GM23338 (cell line): Measurements from ENCODE around the gene RAD51C. TPM values are rescaled to one million over a fixed set of nuclear protein-coding genes. Genes with fewer than 3 reads are reported as not detected.

ENCODE experiments used
- ATAC-seq: fragments of 200-7000 bp; cut with Tn5 transposase; 3 replicates; pipeline ENCODE4 v1.9.1; 2020
- DNase-seq: peaks from one replicate; pipeline ENCODE4 v3.0.0-alpha.2; 2015; ENCODE audit warnings: low spot score
- H2AFZ ChIP-seq: fragments of 200-600 bp; sonication (generic); 2 replicates; pipeline ENCODE4 v1.8.0; 2016; ENCODE audit warnings: antibody characterized with exemption, mild to moderate bottlenecking, moderate library complexity
- H3F3A ChIP-seq: fragments of 200-600 bp; sonication (generic); replicated peaks from 2 replicates; pipeline ENCODE4 v1.8.0; 2017; ENCODE audit warnings: antibody characterized with exemption, mixed run types, low read depth
- H3K27ac ChIP-seq: fragments of 200-600 bp; sonication (generic); 2 replicates; pipeline ENCODE4 v1.6.1; 2016; ENCODE audit warnings: low read depth
- H3K27me3 ChIP-seq: fragments of 200-600 bp; sonication (generic); 2 replicates; pipeline ENCODE4 v1.8.0; 2016; ENCODE audit warnings: mild to moderate bottlenecking, mixed run types, moderate library complexity; ENCODE audit not compliant: insufficient read depth
- H3K36me3 ChIP-seq: fragments of 200-600 bp; sonication (generic); 2 replicates; pipeline ENCODE4 v1.8.0; 2016; ENCODE audit warnings: mild to moderate bottlenecking; ENCODE audit not compliant: insufficient read depth
- H3K4me1 ChIP-seq: fragments of 200-600 bp; sonication (generic); 2 replicates; pipeline ENCODE4 v1.8.0; 2016; ENCODE audit warnings: mild to moderate bottlenecking, moderate library complexity; ENCODE audit not compliant: insufficient read depth
- H3K4me2 ChIP-seq: fragments of 200-600 bp; sonication (generic); 2 replicates; pipeline ENCODE4 v1.7.1; 2017; ENCODE audit warnings: mixed run types
- H3K4me3 ChIP-seq: fragments of 200-600 bp; sonication (generic); 2 replicates; pipeline ENCODE4 v1.6.1; 2016; ENCODE audit warnings: mixed run types
- H3K79me2 ChIP-seq: fragments of 200-600 bp; sonication (generic); replicated peaks from 2 replicates; pipeline ENCODE4 v1.8.0; 2017; ENCODE audit warnings: mild to moderate bottlenecking; ENCODE audit not compliant: insufficient read depth
- H3K9me2 ChIP-seq: fragments of 200-600 bp; sonication (generic); 2 replicates; pipeline ENCODE4 v1.8.0; 2017; ENCODE audit not compliant: insufficient read depth
- H4K20me1 ChIP-seq: fragments of 200-600 bp; sonication (generic); replicated peaks from 2 replicates; pipeline ENCODE4 v1.8.0; 2017; ENCODE audit warnings: mild to moderate bottlenecking; ENCODE audit not compliant: insufficient read depth
- H3K27ac Mint-ChIP-seq: 2 replicates; pipeline ENCODE4 v1.8.0; 2020; ENCODE audit warnings: inconsistent platforms, mild to moderate bottlenecking, moderate library complexity, mixed read lengths
- H3K27me3 Mint-ChIP-seq: 3 replicates; pipeline ENCODE4 v1.8.0; 2022; ENCODE audit warnings: low read depth, mild to moderate bottlenecking, moderate library complexity, mixed read lengths, inconsistent platforms; ENCODE audit not compliant: insufficient read depth, poor library complexity
- H3K36me3 Mint-ChIP-seq: 3 replicates; pipeline ENCODE4 v1.8.0; 2021; ENCODE audit warnings: low read depth, mild to moderate bottlenecking, inconsistent platforms, moderate library complexity, mixed read lengths
- H3K4me1 Mint-ChIP-seq: 3 replicates; pipeline ENCODE4 v1.8.0; 2020; ENCODE audit warnings: mild to moderate bottlenecking, inconsistent platforms, mixed read lengths
- H3K4me3 Mint-ChIP-seq: 3 replicates; pipeline ENCODE4 v1.8.0; 2021; ENCODE audit warnings: moderate library complexity, mild to moderate bottlenecking, inconsistent platforms, mixed read lengths
- H3K9me3 Mint-ChIP-seq: 3 replicates; pipeline ENCODE4 v1.8.0; 2020; ENCODE audit warnings: moderate library complexity, mild to moderate bottlenecking, inconsistent platforms, mixed read lengths
- CREB1 ChIP-seq: fragments of 250-450 bp; sonication (Bioruptor Pico); IDR thresholded peaks from 2 replicates; pipeline ENCODE4 v1.5.0; 2020; ENCODE audit warnings: low read depth, mild to moderate bottlenecking, moderate library complexity
- ETS1 ChIP-seq: IDR thresholded peaks from 2 replicates; pipeline ENCODE4 v1.6.1; 2016; ENCODE audit warnings: antibody characterized with exemption
- EZH2 ChIP-seq: fragments of 200-600 bp; sonication (generic); IDR thresholded peaks from one replicate; pipeline ENCODE4 v1.8.0; 2017; ENCODE audit warnings: antibody characterized with exemption, mild to moderate bottlenecking, low read depth; ENCODE audit not compliant: unreplicated experiment
- EZH2phosphoT487 ChIP-seq: fragments of 200-600 bp; sonication (generic); IDR thresholded peaks from one replicate; pipeline ENCODE4 v1.8.1; 2018; ENCODE audit warnings: antibody characterized with exemption; ENCODE audit not compliant: unreplicated experiment
- JUNB ChIP-seq: IDR thresholded peaks from one replicate; pipeline ENCODE4 v1.6.1; 2016; ENCODE audit warnings: antibody characterized with exemption; ENCODE audit not compliant: unreplicated experiment
- NANOG ChIP-seq: IDR thresholded peaks from 2 replicates; pipeline ENCODE4 v1.6.1; 2016; ENCODE audit warnings: antibody characterized with exemption, borderline replicate concordance
- POLR2AphosphoS5 ChIP-seq: IDR thresholded peaks from 2 replicates; pipeline ENCODE4 v1.6.1; 2016; ENCODE audit warnings: antibody characterized with exemption, low read depth
- STAT1 ChIP-seq: IDR thresholded peaks from one replicate; pipeline ENCODE4 v1.6.1; 2016; ENCODE audit warnings: antibody characterized with exemption; ENCODE audit not compliant: unreplicated experiment
- ZNF114 ChIP-seq: fragments of 250-450 bp; sonication (Bioruptor Pico); IDR thresholded peaks from 2 replicates; pipeline ENCODE4 v1.5.0; 2020; ENCODE audit warnings: mild to moderate bottlenecking, moderate library complexity
- ZNF331 ChIP-seq: fragments of 250-450 bp; sonication (Bioruptor Pico); IDR thresholded peaks from 2 replicates; pipeline ENCODE4 v1.5.0; 2020; ENCODE audit warnings: low read depth, mild to moderate bottlenecking, moderate library complexity
- ZNF462 ChIP-seq: fragments of 250-450 bp; sonication (Bioruptor Pico); IDR thresholded peaks from 2 replicates; pipeline ENCODE4 v1.5.0; 2020; ENCODE audit warnings: mild to moderate bottlenecking, moderate library complexity
- polyA plus RNA-seq: library from polyadenylated mRNA; unstranded; fragments of >200 nt; fragmentation: Nextera tagmentation; extraction: Ambion mirVana; gene quantifications from 2 replicates; pipeline ENCODE4 v1.2.1, GENCODE V29; 2016
- total RNA-seq: library from RNA; depleted of rRNA; stranded (reverse); fragments of >200 nt; shearing (Covaris generic); gene quantifications from 2 replicates; pipeline ENCODE4 v1.2.3, GENCODE V29; 2014
- TF ChIP-seq, protein P1 (sequence below): IDR thresholded peaks from one replicate; pipeline ENCODE4 v1.6.1; 2018; ENCODE audit warnings: antibody characterized with exemption; ENCODE audit not compliant: unreplicated experiment
- TF ChIP-seq, protein P2 (sequence below), 2 experiments: fragments of 200-600 bp in 1 of 2; sonication (generic) in 1 of 2; conservative IDR thresholded peaks; 2 replicates each; pipeline versions ENCODE4 v1.5.1 to v1.6.1; 2016 to 2017; ENCODE audit warnings: antibody characterized with exemption in 2 of 2, low read depth in 2 of 2, mild to moderate bottlenecking in 2 of 2, moderate library complexity in 1 of 2

The RAD51C gene
- total and polyA plus RNA-seq, 2 experiments from 2014 or later = 9.3 to 33.6 TPM

GRCh38 chr17:58706351-58707140 lies 14.1 kb downstream of the RAD51C start:
- H3K36me3 Mint-ChIP-seq = no peaks in the 10 kb centered on the region
- H3K27ac ChIP-seq = no peak overlapping the region
- ATAC-seq (no peak), DNase-seq (no peak)
- no peaks in the 10 kb centered on the region for H3F3A ChIP-seq
- H3K4me3 Mint-ChIP-seq = no peak overlapping the region
- TF ChIP-seq, protein P1, sequence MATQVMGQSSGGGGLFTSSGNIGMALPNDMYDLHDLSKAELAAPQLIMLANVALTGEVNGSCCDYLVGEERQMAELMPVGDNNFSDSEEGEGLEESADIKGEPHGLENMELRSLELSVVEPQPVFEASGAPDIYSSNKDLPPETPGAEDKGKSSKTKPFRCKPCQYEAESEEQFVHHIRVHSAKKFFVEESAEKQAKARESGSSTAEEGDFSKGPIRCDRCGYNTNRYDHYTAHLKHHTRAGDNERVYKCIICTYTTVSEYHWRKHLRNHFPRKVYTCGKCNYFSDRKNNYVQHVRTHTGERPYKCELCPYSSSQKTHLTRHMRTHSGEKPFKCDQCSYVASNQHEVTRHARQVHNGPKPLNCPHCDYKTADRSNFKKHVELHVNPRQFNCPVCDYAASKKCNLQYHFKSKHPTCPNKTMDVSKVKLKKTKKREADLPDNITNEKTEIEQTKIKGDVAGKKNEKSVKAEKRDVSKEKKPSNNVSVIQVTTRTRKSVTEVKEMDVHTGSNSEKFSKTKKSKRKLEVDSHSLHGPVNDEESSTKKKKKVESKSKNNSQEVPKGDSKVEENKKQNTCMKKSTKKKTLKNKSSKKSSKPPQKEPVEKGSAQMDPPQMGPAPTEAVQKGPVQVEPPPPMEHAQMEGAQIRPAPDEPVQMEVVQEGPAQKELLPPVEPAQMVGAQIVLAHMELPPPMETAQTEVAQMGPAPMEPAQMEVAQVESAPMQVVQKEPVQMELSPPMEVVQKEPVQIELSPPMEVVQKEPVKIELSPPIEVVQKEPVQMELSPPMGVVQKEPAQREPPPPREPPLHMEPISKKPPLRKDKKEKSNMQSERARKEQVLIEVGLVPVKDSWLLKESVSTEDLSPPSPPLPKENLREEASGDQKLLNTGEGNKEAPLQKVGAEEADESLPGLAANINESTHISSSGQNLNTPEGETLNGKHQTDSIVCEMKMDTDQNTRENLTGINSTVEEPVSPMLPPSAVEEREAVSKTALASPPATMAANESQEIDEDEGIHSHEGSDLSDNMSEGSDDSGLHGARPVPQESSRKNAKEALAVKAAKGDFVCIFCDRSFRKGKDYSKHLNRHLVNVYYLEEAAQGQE = no peak
- no peak for TF ChIP-seq ZNF331
- no peak for TF ChIP-seq ETS1
- no peak for TF ChIP-seq NANOG
- TF ChIP-seq, protein P2, sequence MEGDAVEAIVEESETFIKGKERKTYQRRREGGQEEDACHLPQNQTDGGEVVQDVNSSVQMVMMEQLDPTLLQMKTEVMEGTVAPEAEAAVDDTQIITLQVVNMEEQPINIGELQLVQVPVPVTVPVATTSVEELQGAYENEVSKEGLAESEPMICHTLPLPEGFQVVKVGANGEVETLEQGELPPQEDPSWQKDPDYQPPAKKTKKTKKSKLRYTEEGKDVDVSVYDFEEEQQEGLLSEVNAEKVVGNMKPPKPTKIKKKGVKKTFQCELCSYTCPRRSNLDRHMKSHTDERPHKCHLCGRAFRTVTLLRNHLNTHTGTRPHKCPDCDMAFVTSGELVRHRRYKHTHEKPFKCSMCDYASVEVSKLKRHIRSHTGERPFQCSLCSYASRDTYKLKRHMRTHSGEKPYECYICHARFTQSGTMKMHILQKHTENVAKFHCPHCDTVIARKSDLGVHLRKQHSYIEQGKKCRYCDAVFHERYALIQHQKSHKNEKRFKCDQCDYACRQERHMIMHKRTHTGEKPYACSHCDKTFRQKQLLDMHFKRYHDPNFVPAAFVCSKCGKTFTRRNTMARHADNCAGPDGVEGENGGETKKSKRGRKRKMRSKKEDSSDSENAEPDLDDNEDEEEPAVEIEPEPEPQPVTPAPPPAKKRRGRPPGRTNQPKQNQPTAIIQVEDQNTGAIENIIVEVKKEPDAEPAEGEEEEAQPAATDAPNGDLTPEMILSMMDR (conservative IDR thresholded peaks at IDR 0.05; ENCODE audit: low read depth in 2 of 2) = no peak
- TF ChIP-seq ZNF462 (CRISPR knock-in tag) = no peak
- no peak for TF ChIP-seq EZH2phosphoT487
- TF ChIP-seq JUNB = no peak
- TF ChIP-seq ZNF114 (CRISPR knock-in tag) = no peak
- no peak for TF ChIP-seq STAT1
- TF ChIP-seq EZH2 = no peak
- no peak for TF ChIP-seq CREB1
- TF ChIP-seq POLR2AphosphoS5 = no peak
- no peaks in the 10 kb centered on the region for H3K79me2 ChIP-seq
- H4K20me1 ChIP-seq = no peaks in the 10 kb centered on the region
- H3K36me3 ChIP-seq = no peaks in the 10 kb centered on the region
- no peaks in the 10 kb centered on the region; the same call in 2 of the 3 replicates for H3K4me1 Mint-ChIP-seq
- no peak overlapping the region for H3K4me3 ChIP-seq
- H3K27me3 Mint-ChIP-seq = no peaks in the 10 kb centered on the region
- no peak overlapping the region for H2AFZ ChIP-seq
- no peaks in the 10 kb centered on the region for H3K9me2 ChIP-seq
- H3K27me3 ChIP-seq = no peaks in the 10 kb centered on the region
- no peaks in the 10 kb centered on the region for H3K4me1 ChIP-seq
- no peaks in the 10 kb centered on the region for H3K9me3 Mint-ChIP-seq
- H3K4me2 ChIP-seq = no peak overlapping the region
- H3K27ac Mint-ChIP-seq = no peak overlapping the region
